ENCODE results near the gene SUSD4.
"Not testable (repeated sequence)": the region's sequence is repeated elsewhere in the genome, so short reads cannot be mapped to it uniquely, and the experiment has no call there.

Gene SUSD4

GRCh38 chr1:223299553-223299952, 64.4 kb downstream of the SUSD4 start:
- in situ Hi-C loops (cut with HindIII; ENCODE audit: low sequenced_read_pairs) = no loop called here

- in situ Hi-C loops (cut with HindIII; ENCODE audit: low sequenced_read_pairs) = no loop called here
Measured at GRCh38 chr1:223298701-223299100, 65.3 kb downstream of the SUSD4 start.

GRCh38 chr1:223297800-223298199, 66.2 kb downstream of the SUSD4 start:
- in situ Hi-C loops (cut with HindIII; ENCODE audit: low sequenced_read_pairs) = no loop called here

GRCh38 chr1:223291796-223292195, 72.2 kb downstream of the SUSD4 start:
- in situ Hi-C loops (cut with HindIII; ENCODE audit: low sequenced_read_pairs) = no loop called here

DNA sequence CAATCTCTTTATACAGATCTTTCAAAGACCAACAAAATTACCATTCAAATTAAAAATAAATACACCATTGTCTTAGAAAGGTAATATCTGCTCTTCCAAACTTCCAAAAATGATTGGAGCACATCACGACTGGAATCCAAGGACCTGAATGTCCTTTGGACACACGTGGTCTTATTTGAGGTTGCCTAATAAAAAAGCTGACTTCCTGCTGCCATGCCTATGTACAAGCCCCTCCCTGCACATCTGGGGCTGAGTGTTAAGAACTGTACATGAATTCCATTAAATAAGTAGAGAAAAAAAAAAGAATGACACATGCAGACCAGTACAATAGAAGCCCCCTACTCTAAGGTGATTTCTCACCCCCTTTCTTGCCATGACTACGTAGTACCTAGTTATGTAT, 73.6 kb downstream of the SUSD4 start:
- in situ Hi-C loops (cut with HindIII; ENCODE audit: low sequenced_read_pairs) = no loop called here

DNA sequence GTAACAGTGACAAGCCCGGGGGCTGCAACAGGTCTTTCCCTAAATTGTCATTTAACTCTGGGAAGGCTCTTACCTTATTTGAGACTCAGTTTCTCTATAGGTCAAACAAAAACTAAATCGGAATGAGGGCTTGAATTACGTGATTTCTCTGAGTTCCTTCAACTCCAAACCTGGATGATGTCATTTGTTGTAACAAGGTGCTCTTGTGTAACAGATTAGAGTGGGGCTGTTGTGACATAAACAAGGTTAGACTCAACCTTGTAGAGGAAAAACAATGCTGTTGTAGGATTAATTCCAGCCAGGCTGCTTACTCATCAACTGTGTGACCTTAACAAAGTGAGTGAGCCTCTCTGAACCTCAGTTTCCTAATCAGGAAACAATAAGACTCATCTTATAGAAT, 74.4 kb downstream of the SUSD4 start:
- in situ Hi-C loops (cut with HindIII; ENCODE audit: low sequenced_read_pairs) = no loop called here

GRCh38 chr1:223288826-223289225, 75.2 kb downstream of the SUSD4 start:
- in situ Hi-C loops (cut with HindIII; ENCODE audit: low sequenced_read_pairs) = no loop called here

DNA sequence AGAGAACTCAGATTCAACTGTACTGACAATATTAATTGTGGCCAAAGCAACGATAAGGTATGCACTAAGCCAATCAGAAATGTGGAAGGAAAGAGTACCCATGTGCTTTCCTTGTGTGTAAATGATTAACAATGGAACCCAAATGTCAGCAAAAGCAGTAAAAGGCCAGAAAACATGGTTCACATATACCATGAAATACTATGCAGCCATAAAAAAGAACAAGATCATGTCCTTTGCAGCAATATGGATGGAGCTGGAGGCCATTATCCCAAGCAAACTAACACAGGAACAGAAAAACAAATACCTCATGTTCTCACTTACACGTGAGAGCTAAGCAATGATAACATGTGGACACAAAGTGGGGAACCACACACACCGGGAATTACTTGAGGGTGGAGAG, 78.5 kb downstream of the SUSD4 start:
- in situ Hi-C loops (cut with HindIII; ENCODE audit: low sequenced_read_pairs) = no loop called here

- in situ Hi-C loops (cut with HindIII; ENCODE audit: low sequenced_read_pairs) = not testable (repeated sequence)
Measured at GRCh38 chr1:223283697-223284096, 80.3 kb downstream of the SUSD4 start.

DNA sequence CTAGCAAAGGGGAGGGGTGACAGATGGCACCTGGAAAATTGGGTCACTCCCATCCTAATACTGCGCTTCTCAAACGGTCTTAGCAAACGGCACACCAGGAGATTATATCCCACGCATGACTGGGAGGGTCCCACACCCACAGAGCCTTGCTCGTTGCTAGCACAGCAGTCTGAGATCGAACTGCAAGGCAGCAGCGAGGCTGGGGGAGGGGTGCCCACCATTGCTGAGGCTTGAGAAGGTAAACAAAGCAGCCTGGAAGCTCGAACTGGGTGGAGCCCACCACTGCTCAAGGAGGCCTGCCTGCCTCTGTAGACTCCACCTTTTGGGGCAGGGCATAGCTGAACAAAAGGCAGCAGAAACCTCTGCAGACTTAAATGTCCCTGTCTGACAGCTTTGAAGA, 85.7 kb downstream of the SUSD4 start:
- in situ Hi-C loops (cut with HindIII; ENCODE audit: low sequenced_read_pairs) = not testable (repeated sequence)

DNA sequence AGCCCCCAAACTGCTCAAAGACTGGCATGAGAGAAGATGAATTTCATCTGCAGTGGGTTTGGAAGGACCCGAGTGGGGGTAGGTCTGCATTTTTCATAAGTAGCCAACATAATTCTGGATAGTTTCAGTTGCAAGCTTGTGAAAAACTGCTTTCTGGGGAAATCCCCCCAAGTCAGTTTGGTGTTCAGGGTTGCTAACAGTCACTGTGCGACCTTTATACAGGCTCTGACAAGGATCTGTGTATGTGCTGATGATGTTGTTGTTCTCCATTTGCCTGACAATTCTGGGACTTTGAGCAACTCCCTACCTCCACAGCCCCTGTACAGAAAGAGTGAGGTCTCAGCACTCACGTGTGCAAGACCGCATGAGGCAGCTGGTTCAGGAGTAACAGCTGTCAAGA, 87.9 kb downstream of the SUSD4 start:
- in situ Hi-C loops (cut with HindIII; ENCODE audit: low sequenced_read_pairs) = no loop called here

GRCh38 chr1:223273511-223273910, 90.5 kb downstream of the SUSD4 start:
- in situ Hi-C loops (cut with HindIII; ENCODE audit: low sequenced_read_pairs) = no loop called here

- in situ Hi-C loops (cut with HindIII; ENCODE audit: low sequenced_read_pairs) = no loop called here
Measured at GRCh38 chr1:223271085-223271781, 92.7 kb downstream of the SUSD4 start.

DNA sequence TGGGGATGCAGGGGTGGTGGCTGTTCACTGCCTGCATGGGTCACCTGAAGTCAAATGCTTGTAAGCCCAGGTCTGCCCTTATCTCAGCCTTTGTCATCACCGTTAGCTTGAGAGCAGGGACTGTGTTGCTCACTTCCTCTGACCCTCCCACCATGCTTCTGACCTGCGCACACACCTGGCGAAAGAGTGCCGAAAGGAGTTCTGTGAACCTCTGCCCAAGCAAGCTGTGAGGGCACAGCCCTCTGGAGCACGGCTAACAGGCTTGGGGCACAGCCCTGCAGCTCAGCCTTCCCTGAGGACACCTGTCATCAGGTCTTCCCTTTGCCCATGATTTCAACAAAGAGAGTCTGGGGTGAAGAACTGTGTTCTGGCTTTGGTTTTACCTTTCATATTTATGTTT, 93.8 kb downstream of the SUSD4 start:
- in situ Hi-C loops (cut with HindIII; ENCODE audit: low sequenced_read_pairs) = no loop called here

DNA sequence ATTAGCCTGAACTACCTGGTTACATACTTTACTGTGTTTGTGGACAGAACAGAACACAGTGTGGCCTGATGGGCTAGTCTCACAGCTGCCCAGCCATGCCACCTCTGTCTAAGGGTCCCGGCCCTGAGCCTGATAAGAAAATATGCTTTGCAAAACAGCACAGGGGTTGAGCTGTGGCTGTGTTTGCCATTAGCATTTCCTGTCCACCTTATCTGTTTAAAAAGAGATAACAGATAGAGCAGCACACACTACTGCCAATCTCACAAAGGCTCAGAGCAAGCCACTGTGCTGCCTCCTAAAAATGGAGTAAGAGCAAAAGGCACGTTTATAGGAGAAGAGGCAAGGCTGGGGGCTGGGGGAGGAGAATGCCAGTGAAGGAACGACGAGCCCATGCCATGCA, 95.0 kb downstream of the SUSD4 start:
- in situ Hi-C loops (cut with HindIII; ENCODE audit: low sequenced_read_pairs) = no loop called here

DNA sequence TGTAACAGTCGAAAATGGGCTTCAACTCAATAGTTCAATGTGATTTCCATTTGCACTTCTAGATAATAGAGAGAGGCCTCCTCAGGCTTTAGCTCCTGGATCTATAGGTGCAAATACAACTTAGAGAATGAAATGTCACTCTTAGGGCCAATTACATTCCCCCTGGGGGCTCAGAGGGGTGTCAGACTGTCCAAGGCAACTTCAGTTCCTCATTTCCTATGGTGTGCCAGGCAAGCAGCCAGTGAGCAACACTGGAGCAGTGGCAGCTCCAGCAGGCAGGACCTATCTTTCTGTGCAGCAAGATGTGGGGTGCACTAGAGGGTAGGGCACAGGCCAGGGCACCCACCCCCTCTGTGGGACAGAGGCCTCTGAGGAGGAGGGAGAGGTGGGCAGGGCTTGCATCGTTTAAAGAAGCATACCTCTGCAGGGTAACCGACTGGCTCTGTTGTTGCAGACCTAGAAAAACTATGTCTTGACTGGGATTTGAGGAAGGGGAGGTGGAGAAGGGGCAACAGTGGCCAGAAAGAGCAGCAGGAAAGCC, 97.3 kb downstream of the SUSD4 start:
- in situ Hi-C loops (cut with HindIII; ENCODE audit: low sequenced_read_pairs) = no loop called here

- in situ Hi-C loops (cut with HindIII; ENCODE audit: low sequenced_read_pairs) = no loop called here
Measured at GRCh38 chr1:223264983-223265908, 98.7 kb downstream of the SUSD4 start.

DNA sequence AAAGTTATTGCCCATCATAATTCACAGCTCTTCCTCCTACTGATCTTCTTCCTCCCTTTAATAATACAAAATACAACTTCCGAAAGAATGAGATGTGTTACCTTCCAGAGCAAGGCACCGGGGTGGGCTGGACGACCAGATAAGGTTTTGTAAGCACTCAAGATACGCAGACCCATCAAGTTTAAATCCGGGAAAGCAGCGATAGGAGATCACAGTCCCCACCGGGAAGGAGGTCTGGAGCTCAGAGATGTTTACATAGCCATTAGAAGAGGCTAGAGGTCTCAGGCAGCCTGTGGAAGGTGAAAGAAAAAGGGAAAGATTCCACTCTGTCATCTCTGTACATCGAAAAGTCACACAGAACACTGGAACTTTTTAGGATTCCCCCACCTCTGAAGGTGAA, 99.4 kb downstream of the SUSD4 start:
- in situ Hi-C loops (cut with HindIII; ENCODE audit: low sequenced_read_pairs) = no loop called here

DNA sequence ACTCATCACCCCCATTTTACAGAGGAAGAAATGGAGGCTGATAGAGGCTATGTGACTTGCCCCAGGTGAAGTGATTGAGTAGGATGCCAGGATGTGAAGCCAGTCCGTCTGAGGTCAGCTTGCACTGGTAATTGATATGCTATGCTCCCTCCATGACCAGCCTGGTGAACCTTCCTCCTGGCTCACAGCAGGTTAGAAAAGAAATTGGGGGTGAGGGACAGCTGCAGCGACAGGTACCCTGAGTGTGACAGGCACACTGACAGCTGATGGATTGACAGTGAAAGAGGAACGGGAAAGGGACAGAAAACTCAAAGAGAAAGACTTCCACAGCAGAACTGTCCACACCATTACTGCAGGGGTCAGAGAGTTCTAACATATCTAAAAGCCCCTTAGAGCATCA, 102.1 kb downstream of the SUSD4 start:
- in situ Hi-C loops (cut with HindIII; ENCODE audit: low sequenced_read_pairs) = no loop called here

- in situ Hi-C loops (cut with HindIII; ENCODE audit: low sequenced_read_pairs) = no loop called here
Measured at GRCh38 chr1:223260712-223261111, 103.3 kb downstream of the SUSD4 start.

GRCh38 chr1:223259462-223259861, 104.5 kb downstream of the SUSD4 start:
- in situ Hi-C loops (cut with HindIII; ENCODE audit: low sequenced_read_pairs) = no loop called here

DNA sequence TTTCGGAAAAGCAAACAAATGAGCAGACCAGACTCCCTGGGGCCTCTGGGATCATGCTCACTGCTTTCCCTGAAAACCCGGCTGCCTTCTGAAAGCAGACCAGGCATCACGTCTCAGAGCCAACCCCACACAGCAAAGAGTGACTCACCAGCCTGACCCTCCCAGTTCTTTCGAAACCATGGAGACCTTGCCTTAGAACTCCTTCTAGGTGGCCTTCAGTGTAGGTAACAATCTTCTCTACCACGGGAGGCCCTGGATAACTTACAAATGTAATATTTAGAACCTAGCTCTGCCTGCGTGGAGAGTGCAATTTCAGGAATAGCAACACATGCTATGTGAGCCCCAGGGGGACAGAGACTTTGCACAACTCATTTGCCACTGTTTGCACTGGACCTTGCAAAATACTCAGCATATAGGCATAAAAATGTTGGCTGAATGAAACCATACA, 105.2 kb downstream of the SUSD4 start:
- in situ Hi-C loops (cut with HindIII; ENCODE audit: low sequenced_read_pairs) = no loop called here
